Fibroblast of villous mesenchyme (primary cell): ENCODE data around the gene ECI1. TPM values are rescaled to one million over a fixed set of nuclear protein-coding genes. Genes with fewer than 3 reads are reported as not detected.
A peak's percentile ranks its signal among the peaks of the same experiment; 100 is the strongest.
"Not testable (repeated sequence)": the region's sequence is repeated elsewhere in the genome, so short reads cannot be mapped to it uniquely, and the experiment has no call there.

Experiments used
- DNase-seq: peaks from one replicate; pipeline ENCODE4 v3.0.0-alpha.2; 2010; ENCODE audit warnings: low read depth
- H3K4me3 ChIP-seq: 2 replicates; pipeline ENCODE4 v1.5.1; 2011; ENCODE audit warnings: low read depth, mild to moderate bottlenecking, low read length
- total RNA-seq: library from RNA; depleted of rRNA; stranded (reverse); fragments of >200 nt; gene quantifications from 2 replicates; pipeline ENCODE4 v1.2.3, GENCODE V29; 2012
- TF ChIP-seq, protein P1 (sequence below): IDR thresholded peaks from 2 replicates; pipeline ENCODE4 v1.5.1; 2012; ENCODE audit warnings: low read depth, mild to moderate bottlenecking, low read length; ENCODE audit not compliant: insufficient read depth

The ECI1 gene
- total RNA-seq, 1 donor, result 40.2 TPM

- TF ChIP-seq, protein P1, sequence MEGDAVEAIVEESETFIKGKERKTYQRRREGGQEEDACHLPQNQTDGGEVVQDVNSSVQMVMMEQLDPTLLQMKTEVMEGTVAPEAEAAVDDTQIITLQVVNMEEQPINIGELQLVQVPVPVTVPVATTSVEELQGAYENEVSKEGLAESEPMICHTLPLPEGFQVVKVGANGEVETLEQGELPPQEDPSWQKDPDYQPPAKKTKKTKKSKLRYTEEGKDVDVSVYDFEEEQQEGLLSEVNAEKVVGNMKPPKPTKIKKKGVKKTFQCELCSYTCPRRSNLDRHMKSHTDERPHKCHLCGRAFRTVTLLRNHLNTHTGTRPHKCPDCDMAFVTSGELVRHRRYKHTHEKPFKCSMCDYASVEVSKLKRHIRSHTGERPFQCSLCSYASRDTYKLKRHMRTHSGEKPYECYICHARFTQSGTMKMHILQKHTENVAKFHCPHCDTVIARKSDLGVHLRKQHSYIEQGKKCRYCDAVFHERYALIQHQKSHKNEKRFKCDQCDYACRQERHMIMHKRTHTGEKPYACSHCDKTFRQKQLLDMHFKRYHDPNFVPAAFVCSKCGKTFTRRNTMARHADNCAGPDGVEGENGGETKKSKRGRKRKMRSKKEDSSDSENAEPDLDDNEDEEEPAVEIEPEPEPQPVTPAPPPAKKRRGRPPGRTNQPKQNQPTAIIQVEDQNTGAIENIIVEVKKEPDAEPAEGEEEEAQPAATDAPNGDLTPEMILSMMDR, result no peak
- H3K4me3 ChIP-seq, result peak overlapping the region; percentile 92
- DNase-seq, result no peak
Measured at GRCh38 chr16:2204416-2205103, 46.8 kb downstream of the ECI1 start.

DNA sequence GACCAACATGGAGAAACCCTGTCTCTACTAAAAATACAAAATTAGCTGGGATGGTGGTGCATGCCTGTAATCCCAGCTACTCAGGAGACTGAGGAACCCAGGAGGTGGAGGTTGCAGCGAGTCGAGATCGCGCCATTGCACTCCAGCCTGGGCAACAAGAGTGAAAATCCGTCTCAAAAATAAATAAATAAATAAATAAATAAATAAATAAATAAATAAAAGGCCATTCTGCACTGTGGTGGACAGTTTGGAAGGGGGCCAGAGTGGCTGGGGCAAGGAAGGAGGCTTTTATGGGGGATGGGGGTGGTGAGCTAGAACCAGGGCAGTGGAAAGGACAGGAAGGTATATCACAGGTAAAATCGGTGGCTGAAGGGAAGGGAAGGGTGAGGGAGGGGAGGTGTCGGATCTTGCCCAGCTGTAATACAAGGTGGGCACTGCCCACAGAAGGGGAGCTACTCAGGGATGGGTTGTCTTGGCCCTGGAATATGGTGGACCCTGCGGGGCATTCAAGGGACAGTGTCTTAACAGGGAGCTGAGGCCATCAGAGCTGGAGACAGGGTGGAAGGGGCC, 48.2 kb downstream of the ECI1 start:
- not testable (repeated sequence) for DNase-seq

GRCh38 chr16:2200313-2200712, 51.1 kb downstream of the ECI1 start:
- TF ChIP-seq, protein P1, result no peak
- no peak overlapping the region for H3K4me3 ChIP-seq
- no peak for DNase-seq

More for the DNA sequence above, 48.2 kb downstream of the ECI1 start:
- not testable (repeated sequence) for H3K4me3 ChIP-seq

- no peak for DNase-seq
- TF ChIP-seq, protein P1, result no peak
- no peak overlapping the region for H3K4me3 ChIP-seq
Measured at GRCh38 chr16:2199621-2200139, 51.7 kb downstream of the ECI1 start.

GRCh38 chr16:2199095-2199494, 52.3 kb downstream of the ECI1 start:
- TF ChIP-seq, protein P1, result no peak
- no peak for DNase-seq

GRCh38 chr16:2198283-2198682, 53.1 kb downstream of the ECI1 start:
- DNase-seq, result no peak
- TF ChIP-seq, protein P1, result no peak

More at GRCh38 chr16:2199095-2199494, 52.3 kb downstream of the ECI1 start:
- H3K4me3 ChIP-seq, result no peak overlapping the region

GRCh38 chr16:2197765-2198164, 53.6 kb downstream of the ECI1 start:
- no peak for DNase-seq
- TF ChIP-seq, protein P1, result no peak

More at GRCh38 chr16:2198283-2198682, 53.1 kb downstream of the ECI1 start:
- no peak overlapping the region for H3K4me3 ChIP-seq

More at GRCh38 chr16:2197765-2198164, 53.6 kb downstream of the ECI1 start:
- no peak overlapping the region for H3K4me3 ChIP-seq
